Neural cell (in vitro differentiated cells): ENCODE measurements around the gene SYNJ1.

ENCODE experiments used
- EZH2 ChIP-seq: fragments of 200-600, 300-800 bp; shearing (Covaris generic), sonication (generic); IDR thresholded peaks from 2 replicates; pipeline ENCODE4 v1.6.1; 2014; ENCODE audit warnings: antibody characterized with exemption, low read length, borderline replicate concordance, mild to moderate bottlenecking; ENCODE audit not compliant: insufficient read depth, poor library complexity, severe bottlenecking
- RAD21 ChIP-seq: fragments of 450-650 bp; conservative IDR thresholded peaks from 2 replicates; pipeline ENCODE4 v1.6.1; 2014; ENCODE audit warnings: antibody characterized with exemption, mild to moderate bottlenecking, moderate library complexity
- TF ChIP-seq, protein P1 (sequence below): fragments of 450-650 bp; IDR thresholded peaks from 2 replicates; pipeline ENCODE4 v1.5.1; 2014; ENCODE audit warnings: antibody characterized with exemption, mild to moderate bottlenecking, moderate library complexity; ENCODE audit not compliant: poor library complexity, severe bottlenecking
- TF ChIP-seq, protein P2 (sequence below): IDR thresholded peaks from 2 replicates; pipeline ENCODE4 v1.6.1; 2012; ENCODE audit warnings: borderline replicate concordance

DNA sequence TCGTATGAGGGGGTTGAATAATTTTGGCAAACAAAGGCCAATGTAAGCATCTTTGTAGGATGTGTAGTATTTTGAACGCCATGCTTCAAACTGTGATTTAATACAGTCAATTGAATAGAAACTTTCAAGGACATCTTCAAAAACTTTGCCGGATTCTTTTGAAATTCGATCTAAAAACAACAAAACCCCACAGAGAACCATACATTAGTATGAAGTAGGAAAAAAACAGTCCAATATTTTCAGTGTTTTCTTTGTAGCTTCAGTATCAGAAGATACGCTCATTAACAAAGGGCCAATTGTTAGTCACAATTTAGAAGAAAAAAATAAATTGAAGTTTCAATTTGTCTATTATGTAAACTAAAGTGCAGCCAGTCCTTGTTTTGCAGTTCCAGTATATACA is 20.7 kb upstream of the SYNJ1 start:
- TF ChIP-seq, protein P1, sequence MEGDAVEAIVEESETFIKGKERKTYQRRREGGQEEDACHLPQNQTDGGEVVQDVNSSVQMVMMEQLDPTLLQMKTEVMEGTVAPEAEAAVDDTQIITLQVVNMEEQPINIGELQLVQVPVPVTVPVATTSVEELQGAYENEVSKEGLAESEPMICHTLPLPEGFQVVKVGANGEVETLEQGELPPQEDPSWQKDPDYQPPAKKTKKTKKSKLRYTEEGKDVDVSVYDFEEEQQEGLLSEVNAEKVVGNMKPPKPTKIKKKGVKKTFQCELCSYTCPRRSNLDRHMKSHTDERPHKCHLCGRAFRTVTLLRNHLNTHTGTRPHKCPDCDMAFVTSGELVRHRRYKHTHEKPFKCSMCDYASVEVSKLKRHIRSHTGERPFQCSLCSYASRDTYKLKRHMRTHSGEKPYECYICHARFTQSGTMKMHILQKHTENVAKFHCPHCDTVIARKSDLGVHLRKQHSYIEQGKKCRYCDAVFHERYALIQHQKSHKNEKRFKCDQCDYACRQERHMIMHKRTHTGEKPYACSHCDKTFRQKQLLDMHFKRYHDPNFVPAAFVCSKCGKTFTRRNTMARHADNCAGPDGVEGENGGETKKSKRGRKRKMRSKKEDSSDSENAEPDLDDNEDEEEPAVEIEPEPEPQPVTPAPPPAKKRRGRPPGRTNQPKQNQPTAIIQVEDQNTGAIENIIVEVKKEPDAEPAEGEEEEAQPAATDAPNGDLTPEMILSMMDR, result no peak
- TF ChIP-seq EZH2 (no peak), RAD21 (no peak)
- TF ChIP-seq, protein P2, sequence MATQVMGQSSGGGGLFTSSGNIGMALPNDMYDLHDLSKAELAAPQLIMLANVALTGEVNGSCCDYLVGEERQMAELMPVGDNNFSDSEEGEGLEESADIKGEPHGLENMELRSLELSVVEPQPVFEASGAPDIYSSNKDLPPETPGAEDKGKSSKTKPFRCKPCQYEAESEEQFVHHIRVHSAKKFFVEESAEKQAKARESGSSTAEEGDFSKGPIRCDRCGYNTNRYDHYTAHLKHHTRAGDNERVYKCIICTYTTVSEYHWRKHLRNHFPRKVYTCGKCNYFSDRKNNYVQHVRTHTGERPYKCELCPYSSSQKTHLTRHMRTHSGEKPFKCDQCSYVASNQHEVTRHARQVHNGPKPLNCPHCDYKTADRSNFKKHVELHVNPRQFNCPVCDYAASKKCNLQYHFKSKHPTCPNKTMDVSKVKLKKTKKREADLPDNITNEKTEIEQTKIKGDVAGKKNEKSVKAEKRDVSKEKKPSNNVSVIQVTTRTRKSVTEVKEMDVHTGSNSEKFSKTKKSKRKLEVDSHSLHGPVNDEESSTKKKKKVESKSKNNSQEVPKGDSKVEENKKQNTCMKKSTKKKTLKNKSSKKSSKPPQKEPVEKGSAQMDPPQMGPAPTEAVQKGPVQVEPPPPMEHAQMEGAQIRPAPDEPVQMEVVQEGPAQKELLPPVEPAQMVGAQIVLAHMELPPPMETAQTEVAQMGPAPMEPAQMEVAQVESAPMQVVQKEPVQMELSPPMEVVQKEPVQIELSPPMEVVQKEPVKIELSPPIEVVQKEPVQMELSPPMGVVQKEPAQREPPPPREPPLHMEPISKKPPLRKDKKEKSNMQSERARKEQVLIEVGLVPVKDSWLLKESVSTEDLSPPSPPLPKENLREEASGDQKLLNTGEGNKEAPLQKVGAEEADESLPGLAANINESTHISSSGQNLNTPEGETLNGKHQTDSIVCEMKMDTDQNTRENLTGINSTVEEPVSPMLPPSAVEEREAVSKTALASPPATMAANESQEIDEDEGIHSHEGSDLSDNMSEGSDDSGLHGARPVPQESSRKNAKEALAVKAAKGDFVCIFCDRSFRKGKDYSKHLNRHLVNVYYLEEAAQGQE, result no peak
